ENCODE results near the gene TSHZ2. TPM values are rescaled to one million over a fixed set of nuclear protein-coding genes. Genes with fewer than 3 reads are reported as not detected.

Gene TSHZ2
- total RNA-seq, 1 donor from 2014 or later, result 51.9 TPM

GRCh38 chr20:53408691-53409446, 436.7 kb downstream of the TSHZ2 start:
- intact Hi-C loops (cut with DNase I), result no loop called here
- no peaks in the 10 kb centered on the region for H3K9me3 ChIP-seq
- no peaks in the 10 kb centered on the region for H3K4me1 ChIP-seq
- no peak for TF ChIP-seq CTCF (IDR thresholded peaks at IDR 0.05)
- H3K36me3 ChIP-seq, result no peaks in the 10 kb centered on the region
- no peak overlapping the region for H3K4me3 ChIP-seq
- DNase-seq (ENCODE audit: low spot score in 2 of 2), result no peak
- no peaks in the 10 kb centered on the region for H3K27me3 ChIP-seq
- H3K27ac ChIP-seq, result no peak overlapping the region

- no peaks in the 10 kb centered on the region for H3K36me3 ChIP-seq
- no peak overlapping the region for H3K4me3 ChIP-seq
- H3K4me1 ChIP-seq, result no peaks in the 10 kb centered on the region
- intact Hi-C loops (cut with DNase I), result no loop called here
- no peak for TF ChIP-seq CTCF (IDR thresholded peaks at IDR 0.05)
- no peaks in the 10 kb centered on the region for H3K9me3 ChIP-seq
- H3K27ac ChIP-seq, result no peak overlapping the region
- DNase-seq (ENCODE audit: low spot score in 2 of 2), result no peak
- H3K27me3 ChIP-seq, result no peaks in the 10 kb centered on the region
Measured at GRCh38 chr20:53409447-53409717, 437.2 kb downstream of the TSHZ2 start.

GRCh38 chr20:53411129-53411528, 439.0 kb downstream of the TSHZ2 start:
- intact Hi-C loops (cut with DNase I), result no loop called here
- Histone ChIP-seq H3K36me3 (no peaks in the 10 kb centered on the region), H3K4me1 (no peaks in the 10 kb centered on the region), H3K27me3 (no peaks in the 10 kb centered on the region), H3K27ac (no peak overlapping the region), H3K4me3 (no peak overlapping the region), H3K9me3 (no peaks in the 10 kb centered on the region)
- TF ChIP-seq CTCF (IDR thresholded peaks at IDR 0.05), result no peak
- DNase-seq (ENCODE audit: low spot score in 2 of 2), result no peak

GRCh38 chr20:53411891-53412290, 439.7 kb downstream of the TSHZ2 start:
- H3K27ac ChIP-seq, result no peak overlapping the region
- H3K4me1 ChIP-seq, result no peaks in the 10 kb centered on the region
- no peak for TF ChIP-seq CTCF (IDR thresholded peaks at IDR 0.05)
- H3K4me3 ChIP-seq, result no peak overlapping the region
- no peaks in the 10 kb centered on the region for H3K27me3 ChIP-seq
- intact Hi-C loops (cut with DNase I), result no loop called here
- H3K9me3 ChIP-seq, result no peaks in the 10 kb centered on the region
- DNase-seq (ENCODE audit: low spot score in 2 of 2), result no peak
- H3K36me3 ChIP-seq, result no peaks in the 10 kb centered on the region

- Histone ChIP-seq H3K4me1 (no peaks in the 10 kb centered on the region), H3K27ac (no peak overlapping the region), H3K4me3 (no peak overlapping the region), H3K36me3 (no peaks in the 10 kb centered on the region), H3K27me3 (no peaks in the 10 kb centered on the region), H3K9me3 (no peaks in the 10 kb centered on the region)
- no peak for DNase-seq (ENCODE audit: low spot score in 2 of 2)
- intact Hi-C loops (cut with DNase I), result no loop called here
- no peak for TF ChIP-seq CTCF (IDR thresholded peaks at IDR 0.05)
Measured at GRCh38 chr20:53412577-53413185, 440.5 kb downstream of the TSHZ2 start.

Data from ascending aorta (tissue), 2 donors.